Measurements from ENCODE around the gene MAP2K5.

The MAP2K5 gene

DNA sequence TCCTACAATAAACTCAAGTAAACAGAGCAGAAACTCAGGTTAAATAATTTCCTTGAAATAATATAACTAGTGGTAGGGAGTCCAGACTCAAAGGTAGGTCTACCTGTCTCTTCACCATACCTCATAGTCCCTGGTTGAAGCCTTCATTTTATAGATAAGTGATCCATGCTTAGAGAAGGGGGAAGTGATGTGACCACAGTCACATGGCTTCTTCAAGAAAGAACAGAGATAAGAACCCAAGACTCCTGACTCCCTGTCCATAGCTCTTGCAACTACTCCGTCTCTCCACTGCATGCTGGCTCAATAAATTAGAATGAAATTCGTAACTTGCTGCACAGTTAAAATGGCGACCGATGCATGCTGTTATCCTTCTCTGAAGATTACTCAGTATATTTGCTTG, 32.6 kb upstream of the MAP2K5 start:
- H3K9me3 ChIP-seq (ENCODE audit: control insufficient read depth in 1 of 2, low read length in 2 of 2), result no peaks in the 10 kb centered on the region
- no peaks in the 10 kb centered on the region for H3K27me3 ChIP-seq (ENCODE audit: control insufficient read depth in 1 of 2, insufficient read depth in 2 of 2, low read length in 2 of 2)
- no peak overlapping the region for H3K4me3 ChIP-seq (ENCODE audit: low read depth in 1 of 2, low read length in 2 of 2)
- H3K9ac ChIP-seq (ENCODE audit: low read depth in 1 of 2, low read length in 2 of 2), result no peak overlapping the region
- H3K4me1 ChIP-seq (ENCODE audit: control insufficient read depth in 1 of 2, insufficient read depth in 2 of 2, low read length in 2 of 2), result no peaks in the 10 kb centered on the region
- H3K36me3 ChIP-seq (ENCODE audit: control insufficient read depth in 1 of 2, insufficient read depth in 2 of 2, low read length in 2 of 2), result peaks cover 4 to 17% of the 10 kb centered on the region in 2 donors
- H3K27ac ChIP-seq (ENCODE audit: low read depth, low read length), result no peak overlapping the region

DNA sequence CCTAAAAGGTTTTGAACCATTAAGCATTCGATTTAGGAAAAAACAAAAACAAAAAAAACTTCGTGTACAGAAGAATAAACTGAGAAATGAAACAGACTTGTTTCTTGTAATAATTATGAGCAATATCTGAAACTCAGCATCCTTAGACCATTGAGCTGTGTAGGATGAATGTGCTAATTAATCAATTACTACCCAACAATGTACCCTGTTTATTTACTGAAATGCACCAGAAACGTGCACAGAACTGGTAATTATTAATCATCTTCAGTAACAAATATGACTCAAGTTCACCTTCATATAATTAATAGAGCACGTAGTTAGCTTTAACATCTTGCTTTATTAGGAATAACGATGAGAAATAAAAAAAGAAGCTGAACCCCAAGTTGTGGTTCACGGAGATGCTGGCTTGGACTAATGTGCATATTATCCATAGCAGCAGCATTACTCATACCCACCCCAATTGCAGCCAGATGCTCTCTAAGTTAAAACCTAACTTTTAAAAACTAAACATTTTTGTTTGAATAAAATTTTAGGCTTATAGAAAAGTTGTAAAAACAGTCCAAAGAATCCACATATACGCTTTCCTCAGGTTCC, 31.8 kb upstream of the MAP2K5 start:
- H3K4me3 ChIP-seq (ENCODE audit: low read depth in 1 of 2, low read length in 2 of 2), result no peak overlapping the region
- no peak overlapping the region for H3K27ac ChIP-seq (ENCODE audit: low read depth, low read length)

DNA sequence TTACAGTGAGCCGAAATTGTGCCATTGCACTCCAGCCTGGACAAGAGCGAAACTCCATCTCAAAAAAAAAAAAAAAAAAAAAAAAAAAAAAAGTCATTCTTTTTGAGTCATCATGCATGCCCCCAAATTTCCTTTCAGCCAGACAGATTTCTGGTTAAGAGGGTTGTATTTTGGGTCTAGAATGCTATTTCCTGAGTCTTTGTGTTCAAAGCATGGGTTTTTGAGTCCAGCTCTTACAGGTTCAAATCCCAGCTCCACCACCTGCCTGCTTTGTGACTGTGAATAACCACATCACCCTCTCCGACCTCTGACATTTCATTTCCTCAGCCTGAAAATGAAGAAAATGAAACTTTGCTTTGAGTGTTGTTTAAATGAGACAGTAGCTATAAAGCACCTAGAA, 30.9 kb upstream of the MAP2K5 start:
- Histone ChIP-seq H3K27me3 (ENCODE audit: control insufficient read depth in 1 of 2, insufficient read depth in 2 of 2, low read length in 2 of 2) (no peaks in the 10 kb centered on the region), H3K4me1 (ENCODE audit: control insufficient read depth in 1 of 2, insufficient read depth in 2 of 2, low read length in 2 of 2) (no peaks in the 10 kb centered on the region), H3K27ac (ENCODE audit: low read depth, low read length) (no peak overlapping the region), H3K9ac (ENCODE audit: low read depth in 1 of 2, low read length in 2 of 2) (no peak overlapping the region), H3K4me3 (ENCODE audit: low read depth in 1 of 2, low read length in 2 of 2) (no peak overlapping the region), H3K36me3 (ENCODE audit: control insufficient read depth in 1 of 2, insufficient read depth in 2 of 2, low read length in 2 of 2) (peaks cover 4 to 17% of the 10 kb centered on the region in 2 donors), H3K9me3 (ENCODE audit: control insufficient read depth in 1 of 2, low read length in 2 of 2) (no peaks in the 10 kb centered on the region)

More for the DNA sequence above, 31.8 kb upstream of the MAP2K5 start:
- Histone ChIP-seq H3K36me3 (ENCODE audit: control insufficient read depth in 1 of 2, insufficient read depth in 2 of 2, low read length in 2 of 2) (peaks cover 4 to 17% of the 10 kb centered on the region in 2 donors), H3K4me1 (ENCODE audit: control insufficient read depth in 1 of 2, insufficient read depth in 2 of 2, low read length in 2 of 2) (no peaks in the 10 kb centered on the region), H3K27me3 (ENCODE audit: control insufficient read depth in 1 of 2, insufficient read depth in 2 of 2, low read length in 2 of 2) (no peaks in the 10 kb centered on the region), H3K9ac (ENCODE audit: low read depth in 1 of 2, low read length in 2 of 2) (no peak overlapping the region), H3K9me3 (ENCODE audit: control insufficient read depth in 1 of 2, low read length in 2 of 2) (no peaks in the 10 kb centered on the region)

DNA sequence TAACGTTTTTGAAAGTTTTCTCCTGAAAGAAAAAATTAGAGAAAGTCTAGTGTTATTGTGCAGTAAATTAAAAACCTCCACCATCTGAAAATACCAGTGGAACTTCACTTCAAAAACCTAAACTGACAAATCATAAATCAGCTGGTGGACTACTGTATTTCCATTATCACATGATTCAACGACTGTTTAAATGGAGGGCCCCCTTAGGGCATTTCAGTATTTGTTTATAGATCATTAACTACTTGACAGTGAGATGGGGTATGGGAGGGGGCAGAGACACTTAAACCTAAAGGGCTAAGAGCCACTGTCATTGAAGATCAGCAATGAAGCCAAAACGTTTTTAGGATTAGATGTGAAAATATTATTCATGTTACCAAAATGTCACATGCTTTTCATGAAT, 30.4 kb upstream of the MAP2K5 start:
- no peak overlapping the region for H3K9ac ChIP-seq (ENCODE audit: low read depth in 1 of 2, low read length in 2 of 2)
- H3K36me3 ChIP-seq (ENCODE audit: control insufficient read depth in 1 of 2, insufficient read depth in 2 of 2, low read length in 2 of 2), result peaks cover 4 to 17% of the 10 kb centered on the region in 2 donors
- H3K27ac ChIP-seq (ENCODE audit: low read depth, low read length), result no peak overlapping the region
- no peaks in the 10 kb centered on the region for H3K9me3 ChIP-seq (ENCODE audit: control insufficient read depth in 1 of 2, low read length in 2 of 2)
- H3K4me1 ChIP-seq (ENCODE audit: control insufficient read depth in 1 of 2, insufficient read depth in 2 of 2, low read length in 2 of 2), result no peaks in the 10 kb centered on the region
- no peaks in the 10 kb centered on the region for H3K27me3 ChIP-seq (ENCODE audit: control insufficient read depth in 1 of 2, insufficient read depth in 2 of 2, low read length in 2 of 2)
- no peak overlapping the region for H3K4me3 ChIP-seq (ENCODE audit: low read depth in 1 of 2, low read length in 2 of 2)

DNA sequence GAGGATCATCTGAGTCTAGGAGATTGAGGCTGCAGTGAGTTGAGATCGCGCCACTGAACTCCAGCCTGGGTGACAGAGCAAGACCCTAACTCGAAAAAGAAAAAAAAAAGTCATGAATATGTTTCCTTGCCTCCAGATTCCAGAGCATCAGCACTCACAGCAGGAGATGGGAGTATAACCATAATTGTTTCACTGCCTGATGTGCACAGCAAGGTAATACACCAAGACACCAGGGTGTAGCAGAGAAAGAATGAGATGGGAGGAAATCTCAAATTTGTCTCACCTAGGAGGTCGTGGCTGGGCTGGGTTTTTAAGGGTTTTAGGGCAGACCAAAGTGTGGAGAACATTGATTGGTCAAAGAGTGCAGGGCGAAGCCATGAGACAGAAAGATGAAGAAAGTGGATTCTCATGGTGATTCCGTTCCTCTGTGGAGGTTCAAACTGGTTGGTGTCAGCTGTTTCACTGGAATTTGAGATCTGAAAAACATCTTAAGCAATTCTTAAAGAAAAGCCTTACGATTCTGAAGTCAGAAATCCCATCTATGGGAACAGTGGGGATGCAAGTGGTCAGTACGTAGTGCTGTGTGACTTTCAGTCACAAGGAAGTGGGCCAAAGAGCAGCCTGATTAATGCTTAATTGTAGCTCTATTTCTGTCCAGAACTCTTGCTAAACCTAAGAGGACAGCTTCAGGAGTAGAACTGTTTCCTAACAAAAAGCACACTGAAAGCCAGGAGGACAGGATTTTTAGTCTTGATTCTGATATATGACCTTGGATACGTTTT, 29.4 kb upstream of the MAP2K5 start:
- Histone ChIP-seq H3K4me1 (ENCODE audit: control insufficient read depth in 1 of 2, insufficient read depth in 2 of 2, low read length in 2 of 2) (no peaks in the 10 kb centered on the region), H3K27ac (ENCODE audit: low read depth, low read length) (no peak overlapping the region), H3K9me3 (ENCODE audit: control insufficient read depth in 1 of 2, low read length in 2 of 2) (no peaks in the 10 kb centered on the region), H3K36me3 (ENCODE audit: control insufficient read depth in 1 of 2, insufficient read depth in 2 of 2, low read length in 2 of 2) (peaks cover 4 to 16% of the 10 kb centered on the region in 2 donors), H3K4me3 (ENCODE audit: low read depth in 1 of 2, low read length in 2 of 2) (no peak overlapping the region), H3K9ac (ENCODE audit: low read depth in 1 of 2, low read length in 2 of 2) (no peak overlapping the region), H3K27me3 (ENCODE audit: control insufficient read depth in 1 of 2, insufficient read depth in 2 of 2, low read length in 2 of 2) (no peaks in the 10 kb centered on the region)

DNA sequence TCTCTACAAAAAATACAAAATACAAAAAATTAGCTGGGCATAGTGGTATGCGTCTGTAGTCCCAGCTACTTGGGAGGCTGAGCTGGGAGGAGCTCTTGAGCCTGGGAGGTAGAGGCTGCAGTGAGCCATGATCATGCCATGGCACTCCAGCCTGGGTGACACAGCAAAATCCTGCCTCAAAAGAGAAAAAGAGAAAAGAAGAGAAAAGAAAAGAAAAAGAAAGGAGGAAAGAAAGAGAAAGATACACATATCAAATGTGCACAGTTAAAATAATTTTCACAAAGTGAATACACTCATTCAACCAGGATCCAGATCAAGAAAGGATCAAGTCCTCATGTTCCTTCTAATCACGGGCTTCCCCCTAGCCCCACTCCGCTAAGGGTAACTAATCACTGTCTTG, 27.4 kb upstream of the MAP2K5 start:
- H3K4me1 ChIP-seq (ENCODE audit: control insufficient read depth in 1 of 2, insufficient read depth in 2 of 2, low read length in 2 of 2), result no peaks in the 10 kb centered on the region
- peaks cover 4 to 14% of the 10 kb centered on the region in 2 donors for H3K36me3 ChIP-seq (ENCODE audit: control insufficient read depth in 1 of 2, insufficient read depth in 2 of 2, low read length in 2 of 2)
- H3K9me3 ChIP-seq (ENCODE audit: control insufficient read depth in 1 of 2, low read length in 2 of 2), result no peaks in the 10 kb centered on the region
- H3K9ac ChIP-seq (ENCODE audit: low read depth in 1 of 2, low read length in 2 of 2), result no peak overlapping the region
- no peaks in the 10 kb centered on the region for H3K27me3 ChIP-seq (ENCODE audit: control insufficient read depth in 1 of 2, insufficient read depth in 2 of 2, low read length in 2 of 2)
- no peak overlapping the region for H3K27ac ChIP-seq (ENCODE audit: low read depth, low read length)
- no peak overlapping the region for H3K4me3 ChIP-seq (ENCODE audit: low read depth in 1 of 2, low read length in 2 of 2)

DNA sequence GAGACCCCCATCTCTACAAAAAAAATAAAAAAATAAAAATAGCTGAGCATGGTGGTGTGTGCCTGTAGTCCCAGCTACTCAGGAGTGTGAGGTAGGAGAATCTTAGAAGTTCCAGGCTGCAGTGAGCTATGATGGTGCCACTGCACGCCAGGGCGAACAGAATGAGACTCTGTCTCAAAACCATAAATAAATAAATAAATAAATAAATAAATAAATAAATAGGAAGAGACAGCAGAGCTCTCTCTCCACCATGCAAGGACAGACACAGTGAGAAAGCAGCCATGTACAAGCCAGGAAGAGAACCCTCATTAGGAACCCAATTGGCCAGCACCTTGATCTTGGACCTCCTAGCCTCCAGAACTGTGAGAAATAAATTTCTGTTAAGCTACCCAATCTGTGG, 26.9 kb upstream of the MAP2K5 start:
- H3K9me3 ChIP-seq (ENCODE audit: control insufficient read depth in 1 of 2, low read length in 2 of 2), result no peaks in the 10 kb centered on the region
- no peaks in the 10 kb centered on the region for H3K4me1 ChIP-seq (ENCODE audit: control insufficient read depth in 1 of 2, insufficient read depth in 2 of 2, low read length in 2 of 2)
- H3K27me3 ChIP-seq (ENCODE audit: control insufficient read depth in 1 of 2, insufficient read depth in 2 of 2, low read length in 2 of 2), result no peaks in the 10 kb centered on the region
- no peak overlapping the region for H3K27ac ChIP-seq (ENCODE audit: low read depth, low read length)
- H3K4me3 ChIP-seq (ENCODE audit: low read depth in 1 of 2, low read length in 2 of 2), result no peak overlapping the region
- no peak overlapping the region for H3K9ac ChIP-seq (ENCODE audit: low read depth in 1 of 2, low read length in 2 of 2)
- peaks cover 4 to 14% of the 10 kb centered on the region in 2 donors for H3K36me3 ChIP-seq (ENCODE audit: control insufficient read depth in 1 of 2, insufficient read depth in 2 of 2, low read length in 2 of 2)

DNA sequence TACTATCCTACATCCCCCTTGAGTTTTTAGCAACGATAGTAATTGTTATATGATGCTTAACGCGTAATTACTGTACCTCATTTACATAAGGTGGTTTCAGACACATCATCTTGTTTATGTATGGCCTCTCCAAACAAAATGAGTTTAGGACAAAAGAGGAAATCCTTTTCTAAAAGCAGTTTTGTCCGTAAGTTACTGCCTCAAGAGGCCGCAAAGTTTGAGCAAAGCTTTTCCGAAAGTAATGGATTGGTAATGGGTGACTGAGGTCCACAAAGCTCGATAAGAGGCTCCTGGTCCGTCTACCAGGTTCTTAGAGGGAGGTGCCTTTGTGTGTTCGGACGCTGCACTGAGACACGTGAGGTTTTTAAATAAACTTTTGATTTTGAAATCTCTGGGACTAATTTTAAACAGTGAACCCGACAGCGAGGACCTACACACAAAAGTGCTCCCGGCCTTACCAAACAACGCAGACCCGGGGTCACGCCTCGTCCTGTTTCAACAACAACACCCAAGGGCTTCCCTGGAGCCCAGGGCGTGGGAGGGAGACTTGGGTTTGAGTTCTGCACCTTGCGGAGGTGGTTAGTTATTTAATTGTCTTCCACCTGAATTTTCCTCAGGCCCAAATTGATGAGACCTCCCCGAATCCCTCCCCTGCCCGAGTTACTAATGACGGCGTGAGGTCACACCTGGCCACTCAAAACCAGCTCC, 22.0 kb upstream of the MAP2K5 start:
- Histone ChIP-seq H3K9ac (ENCODE audit: low read depth in 1 of 2, low read length in 2 of 2) (peak overlapping the region; percentile 86 to 94), H3K4me1 (ENCODE audit: control insufficient read depth in 1 of 2, insufficient read depth in 2 of 2, low read length in 2 of 2) (peaks cover 12 to 14% of the 10 kb centered on the region in 2 donors), H3K27me3 (ENCODE audit: control insufficient read depth in 1 of 2, insufficient read depth in 2 of 2, low read length in 2 of 2) (no peaks in the 10 kb centered on the region), H3K9me3 (ENCODE audit: control insufficient read depth in 1 of 2, low read length in 2 of 2) (no peaks in the 10 kb centered on the region), H3K36me3 (ENCODE audit: control insufficient read depth in 1 of 2, insufficient read depth in 2 of 2, low read length in 2 of 2) (no peaks in the 10 kb centered on the region), H3K27ac (ENCODE audit: low read depth, low read length) (peak overlapping the region; percentile 91), H3K4me3 (ENCODE audit: low read depth in 1 of 2, low read length in 2 of 2) (peak overlapping the region; percentile 88 to 95)

DNA sequence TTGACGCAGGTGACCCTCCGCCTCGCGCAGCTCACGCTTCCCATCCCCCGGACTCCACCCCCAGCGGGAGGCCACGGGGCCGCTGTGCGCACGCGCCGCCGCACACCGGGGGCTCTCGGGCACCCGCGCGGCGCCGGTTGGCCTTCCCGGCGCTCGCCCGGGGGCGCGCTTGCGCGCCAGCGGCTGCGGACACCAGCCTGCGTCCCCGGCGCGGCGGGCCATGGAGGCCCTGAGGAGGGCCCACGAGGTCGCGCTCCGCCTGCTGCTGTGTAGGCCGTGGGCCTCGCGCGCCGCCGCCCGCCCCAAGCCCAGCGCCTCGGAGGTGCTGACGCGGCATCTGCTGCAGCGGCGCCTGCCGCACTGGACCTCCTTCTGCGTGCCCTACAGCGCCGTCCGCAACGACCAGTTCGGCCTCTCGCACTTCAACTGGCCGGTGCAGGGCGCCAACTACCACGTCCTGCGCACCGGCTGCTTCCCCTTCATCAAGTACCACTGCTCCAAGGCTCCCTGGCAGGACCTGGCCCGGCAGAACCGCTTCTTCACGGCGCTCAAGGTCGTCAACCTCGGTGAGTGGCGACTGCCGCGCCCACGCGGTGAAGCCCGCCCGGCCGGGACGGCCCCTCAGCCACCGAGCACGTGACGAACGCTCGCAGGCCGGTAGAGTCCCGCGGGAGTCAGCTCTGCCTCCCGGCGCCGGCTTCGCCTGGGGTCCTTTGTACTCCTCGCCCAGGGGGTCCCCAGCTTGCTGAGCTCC, 21.3 kb upstream of the MAP2K5 start, which contains the start of gene C15orf61:
TSS of gene C15orf61 (plus strand) at position 103 of the 754 bp plus-strand sequence. CDS start at position 221, 118 bp downstream.
- Histone ChIP-seq H3K4me1 (ENCODE audit: control insufficient read depth in 1 of 2, insufficient read depth in 2 of 2, low read length in 2 of 2) (peaks cover 12 to 14% of the 10 kb centered on the region in 2 donors), H3K9ac (ENCODE audit: low read depth in 1 of 2, low read length in 2 of 2) (peak within 1 kb of the TSS; percentile 86 to 99), H3K36me3 (ENCODE audit: control insufficient read depth in 1 of 2, insufficient read depth in 2 of 2, low read length in 2 of 2) (no peaks in the 10 kb centered on the region), H3K9me3 (ENCODE audit: control insufficient read depth in 1 of 2, low read length in 2 of 2) (no peaks in the 10 kb centered on the region), H3K4me3 (ENCODE audit: low read depth in 1 of 2, low read length in 2 of 2) (peak within 1 kb of the TSS; percentile 88 to 95), H3K27ac (ENCODE audit: low read depth, low read length) (peak within 1 kb of the TSS; percentile 96), H3K27me3 (ENCODE audit: control insufficient read depth in 1 of 2, insufficient read depth in 2 of 2, low read length in 2 of 2) (no peaks in the 10 kb centered on the region)

All from duodenal mucosa (tissue), 2 donors.